ENCODE results near the gene RUNDC3A.
"Not testable (repeated sequence)": the region's sequence is repeated elsewhere in the genome, so short reads cannot be mapped to it uniquely, and the experiment has no call there.

Gene RUNDC3A

DNA sequence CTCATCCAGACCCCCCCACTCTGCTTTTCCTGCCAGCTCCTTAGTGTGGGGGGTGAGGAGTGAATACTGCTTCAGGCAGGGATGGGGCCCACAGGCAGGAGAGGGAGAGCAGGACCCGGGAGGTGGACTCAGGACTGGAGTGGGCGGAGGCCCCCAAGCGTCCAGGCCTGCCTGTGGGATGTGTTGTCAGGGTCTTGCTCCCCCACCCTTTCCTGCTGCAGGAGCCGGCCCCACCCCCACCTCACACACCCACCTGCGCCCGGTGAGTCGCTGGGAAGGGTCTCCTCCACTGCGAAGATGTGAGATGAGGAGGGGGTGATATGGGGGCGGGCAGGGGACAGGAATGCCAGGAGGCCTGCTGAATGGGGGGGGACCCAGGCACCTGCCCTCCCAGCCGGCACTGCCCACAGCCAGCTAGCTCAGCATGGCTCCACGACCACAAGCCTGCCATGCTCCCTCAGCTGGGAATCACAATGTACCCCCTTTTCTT is 54.1 kb downstream of the RUNDC3A start:
- TF ChIP-seq, protein P1, sequence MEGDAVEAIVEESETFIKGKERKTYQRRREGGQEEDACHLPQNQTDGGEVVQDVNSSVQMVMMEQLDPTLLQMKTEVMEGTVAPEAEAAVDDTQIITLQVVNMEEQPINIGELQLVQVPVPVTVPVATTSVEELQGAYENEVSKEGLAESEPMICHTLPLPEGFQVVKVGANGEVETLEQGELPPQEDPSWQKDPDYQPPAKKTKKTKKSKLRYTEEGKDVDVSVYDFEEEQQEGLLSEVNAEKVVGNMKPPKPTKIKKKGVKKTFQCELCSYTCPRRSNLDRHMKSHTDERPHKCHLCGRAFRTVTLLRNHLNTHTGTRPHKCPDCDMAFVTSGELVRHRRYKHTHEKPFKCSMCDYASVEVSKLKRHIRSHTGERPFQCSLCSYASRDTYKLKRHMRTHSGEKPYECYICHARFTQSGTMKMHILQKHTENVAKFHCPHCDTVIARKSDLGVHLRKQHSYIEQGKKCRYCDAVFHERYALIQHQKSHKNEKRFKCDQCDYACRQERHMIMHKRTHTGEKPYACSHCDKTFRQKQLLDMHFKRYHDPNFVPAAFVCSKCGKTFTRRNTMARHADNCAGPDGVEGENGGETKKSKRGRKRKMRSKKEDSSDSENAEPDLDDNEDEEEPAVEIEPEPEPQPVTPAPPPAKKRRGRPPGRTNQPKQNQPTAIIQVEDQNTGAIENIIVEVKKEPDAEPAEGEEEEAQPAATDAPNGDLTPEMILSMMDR (IDR thresholded peaks at IDR 0.05; ENCODE audit: low read length): no peak
- no peak for TF ChIP-seq EZH2 (IDR thresholded peaks at IDR 0.05; ENCODE audit: borderline replicate concordance, low read length)
- no peak overlapping the region for H3K27ac ChIP-seq (ENCODE audit: low read depth, low read length, poor library complexity, severe bottlenecking)
- H3K36me3 ChIP-seq (ENCODE audit: insufficient read depth, low read length): no peaks in the 10 kb centered on the region
- H3K9me2 ChIP-seq (ENCODE audit: low read depth, low read length): no peaks in the 10 kb centered on the region
- no peaks in the 10 kb centered on the region for H3F3A ChIP-seq (ENCODE audit: insufficient read depth, low read length)
- peaks cover 4% of the 10 kb centered on the region for H3K27me3 ChIP-seq (ENCODE audit: insufficient read depth, low read length)
- no peaks in the 10 kb centered on the region for H4K20me1 ChIP-seq (ENCODE audit: insufficient read depth, low read length)
- H3K4me2 ChIP-seq (ENCODE audit: low read length): peak overlapping the region; percentile 75
- peak overlapping the region; percentile 63 for H3K4me3 ChIP-seq (ENCODE audit: low read depth, low read length, poor library complexity, severe bottlenecking)
- no peaks in the 10 kb centered on the region for H3K79me2 ChIP-seq (ENCODE audit: insufficient read depth, low read length)
- peaks cover 10% of the 10 kb centered on the region for H3K4me1 ChIP-seq (ENCODE audit: insufficient read depth, low read length, severe bottlenecking)
- no peak overlapping the region for H3K9ac ChIP-seq (ENCODE audit: low read length)
- no peak overlapping the region for H2AFZ ChIP-seq (ENCODE audit: low read length)
- H3K9me3 ChIP-seq (ENCODE audit: low read length): no peaks in the 10 kb centered on the region

DNA sequence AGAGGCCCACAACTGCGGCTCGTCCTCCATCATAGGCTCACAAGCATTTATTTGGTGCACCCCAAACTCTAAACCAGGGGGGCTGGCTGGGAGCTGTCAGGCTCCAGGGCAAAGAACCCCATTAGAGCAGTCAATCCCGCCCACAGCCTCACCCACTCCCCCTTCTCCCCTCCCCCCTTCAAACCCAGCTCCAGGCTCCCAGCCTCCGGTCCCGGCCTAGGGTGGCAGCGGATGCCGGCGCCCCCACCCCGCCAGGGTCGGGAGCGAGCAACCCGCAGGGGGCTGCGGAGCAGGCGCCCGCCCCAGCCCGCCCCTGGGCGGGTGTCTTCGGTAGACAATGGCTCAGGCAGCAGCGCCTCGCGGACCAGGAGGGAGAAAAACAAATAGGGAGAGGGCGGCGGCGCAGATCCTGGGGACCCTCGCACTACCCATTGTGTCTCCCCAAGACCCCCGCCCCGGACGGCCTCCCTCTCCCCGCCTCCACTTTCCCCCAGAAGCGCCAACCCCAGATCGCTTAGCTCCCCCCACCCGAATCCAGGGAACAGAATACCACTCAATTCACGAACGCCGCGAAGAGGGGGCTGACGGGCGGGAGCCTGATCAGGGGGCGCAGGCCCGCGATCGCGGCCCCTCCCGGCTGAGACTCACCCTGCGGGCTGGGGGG is 54.7 kb downstream of the RUNDC3A start:
- H3K9me2 ChIP-seq (ENCODE audit: low read depth, low read length): no peaks in the 10 kb centered on the region
- H3K36me3 ChIP-seq (ENCODE audit: insufficient read depth, low read length): no peaks in the 10 kb centered on the region
- no peaks in the 10 kb centered on the region for H3F3A ChIP-seq (ENCODE audit: insufficient read depth, low read length)
- no peak overlapping the region for H3K27ac ChIP-seq (ENCODE audit: low read depth, low read length, poor library complexity, severe bottlenecking)
- no peaks in the 10 kb centered on the region for H4K20me1 ChIP-seq (ENCODE audit: insufficient read depth, low read length)
- H3K4me3 ChIP-seq (ENCODE audit: low read depth, low read length, poor library complexity, severe bottlenecking): peak overlapping the region; percentile 63
- no peaks in the 10 kb centered on the region for H3K9me3 ChIP-seq (ENCODE audit: low read length)
- H2AFZ ChIP-seq (ENCODE audit: low read length): no peak overlapping the region
- peak overlapping the region; percentile 75 for H3K4me2 ChIP-seq (ENCODE audit: low read length)
- H3K79me2 ChIP-seq (ENCODE audit: insufficient read depth, low read length): no peaks in the 10 kb centered on the region
- H3K9ac ChIP-seq (ENCODE audit: low read length): peak overlapping the region; percentile 43; the same call in 1 of the 2 replicates
- TF ChIP-seq EZH2 (IDR thresholded peaks at IDR 0.05; ENCODE audit: borderline replicate concordance, low read length): no peak
- TF ChIP-seq, protein P1 (IDR thresholded peaks at IDR 0.05; ENCODE audit: low read length): no peak
- H3K4me1 ChIP-seq (ENCODE audit: insufficient read depth, low read length, severe bottlenecking): peaks cover 10% of the 10 kb centered on the region
- H3K27me3 ChIP-seq (ENCODE audit: insufficient read depth, low read length): peaks cover 4% of the 10 kb centered on the region

DNA sequence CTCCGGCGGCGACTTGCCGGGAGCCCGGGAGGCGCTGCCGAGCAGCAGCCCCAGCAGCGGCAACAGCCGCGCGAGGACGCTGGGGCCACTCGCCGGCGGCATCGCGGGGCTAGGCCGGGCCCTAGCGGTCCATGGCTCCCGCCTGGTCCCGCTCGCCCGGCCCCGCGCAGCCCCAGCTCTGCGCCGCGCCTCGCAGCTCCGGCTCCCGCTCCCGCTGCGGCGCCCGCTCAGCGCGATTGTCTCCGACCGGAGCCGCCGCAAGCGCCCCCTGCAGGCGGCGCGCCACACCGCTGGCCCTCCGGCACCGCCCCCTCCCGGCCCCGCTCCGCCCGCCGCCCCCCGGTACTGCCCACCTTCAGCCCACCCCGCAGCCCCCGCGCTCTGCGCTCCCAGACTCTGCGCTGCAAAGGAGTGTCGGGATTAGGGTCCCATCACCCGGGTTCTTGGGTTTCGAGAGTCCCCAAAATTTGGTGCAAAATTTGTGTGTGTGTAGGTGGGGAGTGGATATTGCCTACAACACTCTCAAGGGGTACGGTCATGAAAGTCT is 55.3 kb downstream of the RUNDC3A start, which contains the start of gene FAM171A2:
Gene FAM171A2 (minus strand): TSS at position 241 of the 547 bp plus-strand sequence. CDS start 139 bp downstream, at position 102.
- no peak for TF ChIP-seq EZH2 (IDR thresholded peaks at IDR 0.05; ENCODE audit: borderline replicate concordance, low read length)
- TF ChIP-seq, protein P1 (IDR thresholded peaks at IDR 0.05; ENCODE audit: low read length): peak; percentile 59
- peak within 1 kb of the TSS; percentile 75 for H3K4me2 ChIP-seq (ENCODE audit: low read length)
- no peaks in the 10 kb centered on the region for H3F3A ChIP-seq (ENCODE audit: insufficient read depth, low read length)
- no peaks in the 10 kb centered on the region for H3K79me2 ChIP-seq (ENCODE audit: insufficient read depth, low read length)
- H3K36me3 ChIP-seq (ENCODE audit: insufficient read depth, low read length): no peaks in the 10 kb centered on the region
- H3K27ac ChIP-seq (ENCODE audit: low read depth, low read length, poor library complexity, severe bottlenecking): no peak within 1 kb of the TSS
- H3K4me3 ChIP-seq (ENCODE audit: low read depth, low read length, poor library complexity, severe bottlenecking): peak within 1 kb of the TSS; percentile 63
- peaks cover 2% of the 10 kb centered on the region for H3K27me3 ChIP-seq (ENCODE audit: insufficient read depth, low read length)
- H2AFZ ChIP-seq (ENCODE audit: low read length): no peak within 1 kb of the TSS
- H3K9me3 ChIP-seq (ENCODE audit: low read length): no peaks in the 10 kb centered on the region
- H4K20me1 ChIP-seq (ENCODE audit: insufficient read depth, low read length): no peaks in the 10 kb centered on the region
- peaks cover 10% of the 10 kb centered on the region for H3K4me1 ChIP-seq (ENCODE audit: insufficient read depth, low read length, severe bottlenecking)
- no peaks in the 10 kb centered on the region for H3K9me2 ChIP-seq (ENCODE audit: low read depth, low read length)
- peak within 1 kb of the TSS; percentile 43; the same call in 1 of the 2 replicates for H3K9ac ChIP-seq (ENCODE audit: low read length)

DNA sequence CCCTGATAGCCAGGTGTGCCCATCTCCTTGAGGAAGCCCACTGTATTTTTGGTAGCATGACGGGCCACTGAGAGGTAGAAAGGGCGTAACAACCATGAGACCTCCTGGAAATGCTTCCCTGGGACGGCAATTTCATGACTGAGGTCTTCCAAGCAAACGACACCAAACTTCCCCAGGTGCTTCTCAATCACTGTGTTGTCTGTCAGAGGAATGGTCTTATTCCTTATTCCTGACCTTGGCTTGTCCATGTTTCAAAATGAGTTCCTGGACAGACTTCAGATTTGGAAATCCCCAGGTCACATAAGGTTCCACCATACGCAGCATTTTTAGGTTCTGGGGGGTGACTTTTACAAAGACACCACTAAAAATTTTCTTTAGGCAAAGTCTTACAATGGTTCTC is 56.6 kb downstream of the RUNDC3A start:
- H3K36me3 ChIP-seq (ENCODE audit: insufficient read depth, low read length); H4K20me1 ChIP-seq (ENCODE audit: insufficient read depth, low read length); H3K9me2 ChIP-seq (ENCODE audit: low read depth, low read length); H3K79me2 ChIP-seq (ENCODE audit: insufficient read depth, low read length); H3K4me3 ChIP-seq (ENCODE audit: low read depth, low read length, poor library complexity, severe bottlenecking); H3K9me3 ChIP-seq (ENCODE audit: low read length); H3K27me3 ChIP-seq (ENCODE audit: insufficient read depth, low read length); H3K4me1 ChIP-seq (ENCODE audit: insufficient read depth, low read length, severe bottlenecking); H3K27ac ChIP-seq (ENCODE audit: low read depth, low read length, poor library complexity, severe bottlenecking); H3F3A ChIP-seq (ENCODE audit: insufficient read depth, low read length); H2AFZ ChIP-seq (ENCODE audit: low read length); H3K4me2 ChIP-seq (ENCODE audit: low read length); H3K9ac ChIP-seq (ENCODE audit: low read length): not testable (repeated sequence)

Data from OCI-LY1 (cell line).